Ascending aorta (tissue), 2 donors: ENCODE measurements around the gene ACBD7. TPM values are rescaled to one million over a fixed set of nuclear protein-coding genes. Genes with fewer than 3 reads are reported as not detected.

Experiments used
- DNase-seq, 2 donors: peaks; one replicate each; pipeline ENCODE4 v3.0.0-alpha.2; 2019; ENCODE audit warnings: low spot score in 2 of 2
- H3K27ac ChIP-seq, 2 donors: fragments of 200-600 bp; sonication (generic); one replicate each; pipeline ENCODE4 v1.5.1; 2016 to 2017; ENCODE audit warnings: mild to moderate bottlenecking in 1 of 2
- H3K27me3 ChIP-seq: fragments of 200-600 bp; sonication (generic); one replicate; pipeline ENCODE4 v1.5.1; 2017
- H3K36me3 ChIP-seq, 2 donors: fragments of 200-600 bp; sonication (generic); one replicate each; pipeline ENCODE4 v1.5.1; 2016
- H3K4me1 ChIP-seq, 2 donors: fragments of 200-600 bp; sonication (generic); one replicate each; pipeline ENCODE4 v1.5.1; 2016 to 2017; ENCODE audit warnings: mild to moderate bottlenecking in 1 of 2
- H3K4me3 ChIP-seq, 2 donors: fragments of 200-600 bp; sonication (generic); one replicate each; pipeline ENCODE4 v1.5.1; 2016 to 2017; ENCODE audit warnings: mild to moderate bottlenecking in 1 of 2
- H3K9me3 ChIP-seq, 2 donors: fragments of 200-600 bp; sonication (generic); one replicate each; pipeline ENCODE4 v1.5.1; 2016
- intact Hi-C: fragments of 100-400 bp; cut with DNase I; formaldehyde crosslinking; loops from one replicate; pipeline ENCODE4 v1.15.1; 2023
- total RNA-seq: library from RNA; depleted of rRNA; stranded (reverse); fragments of >200 nt; gene quantifications from one replicate; pipeline ENCODE4 v1.1.0, GENCODE V29; 2016
- TF ChIP-seq, protein P1 (sequence below), 3 experiments: fragments of 200-600 bp in 2 of 3; fragments of 450-650 bp in 1 of 3; sonication (generic) in 2 of 3; IDR thresholded peaks; one replicate each; pipeline ENCODE4 v1.5.1; 2016 to 2019; ENCODE audit warnings: antibody characterized with exemption in 3 of 3, mild to moderate bottlenecking in 1 of 3, moderate library complexity in 1 of 3

ACBD7 gene
- total RNA-seq, 1 donor from 2014 or later: not detected

DNA sequence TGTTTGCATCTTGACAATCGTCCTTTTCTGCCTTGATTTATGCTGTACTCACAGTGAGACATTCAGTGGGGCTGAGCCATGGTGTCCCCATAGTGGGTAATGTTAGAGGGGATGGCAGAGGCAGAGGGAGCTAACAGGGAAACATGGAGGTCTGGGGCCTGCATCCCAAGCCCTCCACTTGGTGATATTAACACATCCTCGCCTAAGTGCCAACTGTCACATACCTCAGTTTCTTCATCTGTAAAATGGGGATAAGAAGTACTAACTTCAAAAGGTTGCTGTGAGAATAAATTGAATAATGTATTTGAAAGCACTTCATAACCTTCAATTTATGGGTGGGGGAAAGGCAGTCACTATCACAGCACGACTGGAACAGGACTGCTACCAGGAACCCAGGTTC, 36.3 kb upstream of the ACBD7 start:
- Histone ChIP-seq H3K4me3 (no peak overlapping the region), H3K27ac (no peak overlapping the region), H3K9me3 (no peaks in the 10 kb centered on the region), H3K27me3 (no peaks in the 10 kb centered on the region), H3K36me3 (peaks cover 27 to 38% of the 10 kb centered on the region in 2 donors), H3K4me1 (no peaks in the 10 kb centered on the region)
- intact Hi-C loops: no loop called here
- DNase-seq: no peak
- TF ChIP-seq, protein P1, sequence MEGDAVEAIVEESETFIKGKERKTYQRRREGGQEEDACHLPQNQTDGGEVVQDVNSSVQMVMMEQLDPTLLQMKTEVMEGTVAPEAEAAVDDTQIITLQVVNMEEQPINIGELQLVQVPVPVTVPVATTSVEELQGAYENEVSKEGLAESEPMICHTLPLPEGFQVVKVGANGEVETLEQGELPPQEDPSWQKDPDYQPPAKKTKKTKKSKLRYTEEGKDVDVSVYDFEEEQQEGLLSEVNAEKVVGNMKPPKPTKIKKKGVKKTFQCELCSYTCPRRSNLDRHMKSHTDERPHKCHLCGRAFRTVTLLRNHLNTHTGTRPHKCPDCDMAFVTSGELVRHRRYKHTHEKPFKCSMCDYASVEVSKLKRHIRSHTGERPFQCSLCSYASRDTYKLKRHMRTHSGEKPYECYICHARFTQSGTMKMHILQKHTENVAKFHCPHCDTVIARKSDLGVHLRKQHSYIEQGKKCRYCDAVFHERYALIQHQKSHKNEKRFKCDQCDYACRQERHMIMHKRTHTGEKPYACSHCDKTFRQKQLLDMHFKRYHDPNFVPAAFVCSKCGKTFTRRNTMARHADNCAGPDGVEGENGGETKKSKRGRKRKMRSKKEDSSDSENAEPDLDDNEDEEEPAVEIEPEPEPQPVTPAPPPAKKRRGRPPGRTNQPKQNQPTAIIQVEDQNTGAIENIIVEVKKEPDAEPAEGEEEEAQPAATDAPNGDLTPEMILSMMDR (IDR thresholded peaks at IDR 0.05): no peak

DNA sequence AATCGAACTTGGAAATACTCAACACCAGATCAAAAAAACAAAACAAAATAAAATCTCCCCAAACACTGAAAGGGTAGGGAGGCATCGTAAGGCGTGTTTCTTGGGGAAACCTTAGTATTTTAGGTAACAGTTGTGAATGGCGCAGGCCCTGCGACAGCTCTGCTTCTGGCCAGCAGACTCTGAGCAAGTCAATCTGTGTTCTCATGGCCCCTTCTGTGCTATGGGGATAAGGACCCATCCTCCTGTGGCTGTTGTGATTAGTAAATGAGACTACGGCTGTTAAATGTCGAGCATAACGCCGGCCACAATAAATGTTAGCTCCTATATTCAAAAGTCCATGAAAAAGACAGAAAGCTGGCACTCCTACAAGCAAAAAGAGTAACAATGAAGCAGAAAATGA, 35.6 kb upstream of the ACBD7 start:
- Histone ChIP-seq H3K27ac (no peak overlapping the region), H3K4me3 (no peak overlapping the region), H3K4me1 (no peaks in the 10 kb centered on the region), H3K9me3 (no peaks in the 10 kb centered on the region), H3K27me3 (no peaks in the 10 kb centered on the region), H3K36me3 (peaks cover 30 to 40% of the 10 kb centered on the region in 2 donors)
- TF ChIP-seq, protein P1 (IDR thresholded peaks at IDR 0.05): no peak
- intact Hi-C loops: no loop called here
- DNase-seq: no peak

DNA sequence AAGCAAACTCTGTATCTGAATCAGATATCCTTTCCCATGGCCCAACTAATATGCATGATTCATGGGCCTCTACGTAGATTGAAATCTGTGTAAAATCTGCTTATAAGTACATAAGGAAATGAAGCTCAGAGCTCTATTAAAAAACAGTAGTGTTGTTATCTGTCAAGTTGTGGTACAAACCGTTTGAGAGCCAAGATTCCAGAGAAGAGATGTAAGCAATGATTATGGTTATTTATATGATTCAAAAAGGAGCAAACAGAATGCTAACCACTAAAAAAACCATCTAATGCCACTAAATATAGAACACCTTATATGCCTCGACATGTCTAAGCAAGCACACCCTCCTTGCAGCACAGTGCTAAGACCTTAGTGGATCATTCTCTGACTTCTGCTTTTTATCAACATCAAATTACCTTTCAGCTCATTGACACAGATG, 35.2 kb upstream of the ACBD7 start:
- DNase-seq: no peak
- Histone ChIP-seq H3K9me3 (no peaks in the 10 kb centered on the region), H3K4me1 (no peaks in the 10 kb centered on the region), H3K27me3 (no peaks in the 10 kb centered on the region), H3K4me3 (no peak overlapping the region), H3K27ac (no peak overlapping the region), H3K36me3 (peaks cover 34 to 42% of the 10 kb centered on the region in 2 donors)
- intact Hi-C loops: no loop called here
- TF ChIP-seq, protein P1 (IDR thresholded peaks at IDR 0.05): no peak

DNA sequence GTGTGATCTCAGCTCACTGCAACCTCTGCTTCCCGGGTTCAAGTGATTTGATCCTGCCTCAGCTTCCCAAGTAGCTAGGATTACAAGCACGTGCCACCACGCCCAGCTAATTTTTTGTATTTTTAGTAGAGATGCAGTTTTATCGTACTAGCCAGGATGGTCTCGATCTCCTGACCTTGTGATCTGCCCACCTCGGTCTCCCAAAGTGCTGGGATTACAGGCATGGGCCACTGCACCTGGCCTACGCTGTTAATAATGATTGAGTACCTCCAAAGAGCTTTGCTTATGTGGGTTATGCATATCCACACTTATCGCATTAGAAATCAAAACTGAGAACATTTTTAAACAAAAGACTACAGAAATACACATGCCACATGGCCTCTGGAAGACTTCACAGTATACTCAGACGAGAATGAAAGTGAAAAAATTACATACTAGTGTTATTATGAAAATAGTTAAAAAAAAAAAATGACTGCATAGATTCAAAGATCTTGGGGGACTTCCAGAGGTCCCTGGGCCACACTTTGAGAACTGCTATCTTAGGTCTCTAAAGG, 34.0 kb upstream of the ACBD7 start:
- Histone ChIP-seq H3K9me3 (no peaks in the 10 kb centered on the region), H3K36me3 (peaks cover 32 to 52% of the 10 kb centered on the region in 2 donors), H3K27me3 (no peaks in the 10 kb centered on the region), H3K4me1 (no peaks in the 10 kb centered on the region), H3K27ac (no peak overlapping the region), H3K4me3 (no peak overlapping the region)
- DNase-seq: no peak
- intact Hi-C loops: no loop called here
- TF ChIP-seq, protein P1 (IDR thresholded peaks at IDR 0.05): no peak

GRCh38 chr10:15121707-15122106, 33.1 kb upstream of the ACBD7 start:
- peaks cover 30 to 57% of the 10 kb centered on the region in 2 donors for H3K36me3 ChIP-seq

More at GRCh38 chr10:15121707-15122106, 33.1 kb upstream of the ACBD7 start:
- TF ChIP-seq, protein P1 (IDR thresholded peaks at IDR 0.05): no peak
- Histone ChIP-seq H3K4me3 (no peak overlapping the region), H3K9me3 (no peaks in the 10 kb centered on the region), H3K27ac (no peak overlapping the region), H3K4me1 (no peaks in the 10 kb centered on the region), H3K27me3 (no peaks in the 10 kb centered on the region)
- DNase-seq: no peak
- intact Hi-C loops: no loop called here
